Measurements from ENCODE around the gene PPP2R5C. TPM values are rescaled to one million over a fixed set of nuclear protein-coding genes. Genes with fewer than 3 reads are reported as not detected.

Gene PPP2R5C
- polyA plus RNA-seq, 1 donor from 2014 or later: 111 TPM

DNA sequence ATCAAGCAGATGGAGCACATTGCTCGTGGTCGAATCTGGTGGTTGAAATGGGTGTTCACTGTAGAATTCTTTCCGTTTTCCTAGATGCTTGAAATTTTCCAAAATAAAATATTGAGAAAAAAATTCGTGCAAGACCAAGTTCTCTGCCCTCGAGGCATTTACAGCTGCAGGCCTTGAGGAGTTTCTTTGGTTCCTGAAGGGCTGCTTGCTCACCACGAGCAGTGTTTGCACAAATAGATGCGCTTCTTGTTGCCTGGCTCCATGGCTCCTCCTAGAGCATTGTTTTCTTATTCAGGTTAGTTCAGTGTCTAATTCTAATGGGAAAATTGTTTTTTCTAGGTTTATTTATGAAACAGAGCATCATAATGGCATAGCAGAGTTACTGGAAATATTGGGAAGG is 128.4 kb downstream of the PPP2R5C start:
- no peak overlapping the region for H3K4me2 ChIP-seq (ENCODE audit: low read length)
- no peaks in the 10 kb centered on the region for H3F3A ChIP-seq (ENCODE audit: insufficient read depth, low read length, poor library complexity, severe bottlenecking)
- H3K36me3 ChIP-seq (ENCODE audit: insufficient read depth, low read length): peaks cover 4% of the 10 kb centered on the region
- H2AFZ ChIP-seq (ENCODE audit: low read depth, low read length): no peak overlapping the region
- H3K9me2 ChIP-seq (ENCODE audit: insufficient read depth, low read length): no peaks in the 10 kb centered on the region
- H3K9ac ChIP-seq (ENCODE audit: low read length): no peak overlapping the region
- H3K27ac ChIP-seq (ENCODE audit: low read length): no peak overlapping the region
- H4K20me1 ChIP-seq (ENCODE audit: insufficient read depth): no peaks in the 10 kb centered on the region
- H3K4me3 ChIP-seq (ENCODE audit: low read length): no peak overlapping the region
- H3K79me2 ChIP-seq (replicated peaks; ENCODE audit: insufficient read depth, low read length): no peaks in the 10 kb centered on the region
- no peaks in the 10 kb centered on the region for H3K9me3 ChIP-seq (ENCODE audit: low read length)
- no peaks in the 10 kb centered on the region for H3K27me3 ChIP-seq (ENCODE audit: insufficient read depth, low read depth, low read length)
- TF ChIP-seq, protein P1, sequence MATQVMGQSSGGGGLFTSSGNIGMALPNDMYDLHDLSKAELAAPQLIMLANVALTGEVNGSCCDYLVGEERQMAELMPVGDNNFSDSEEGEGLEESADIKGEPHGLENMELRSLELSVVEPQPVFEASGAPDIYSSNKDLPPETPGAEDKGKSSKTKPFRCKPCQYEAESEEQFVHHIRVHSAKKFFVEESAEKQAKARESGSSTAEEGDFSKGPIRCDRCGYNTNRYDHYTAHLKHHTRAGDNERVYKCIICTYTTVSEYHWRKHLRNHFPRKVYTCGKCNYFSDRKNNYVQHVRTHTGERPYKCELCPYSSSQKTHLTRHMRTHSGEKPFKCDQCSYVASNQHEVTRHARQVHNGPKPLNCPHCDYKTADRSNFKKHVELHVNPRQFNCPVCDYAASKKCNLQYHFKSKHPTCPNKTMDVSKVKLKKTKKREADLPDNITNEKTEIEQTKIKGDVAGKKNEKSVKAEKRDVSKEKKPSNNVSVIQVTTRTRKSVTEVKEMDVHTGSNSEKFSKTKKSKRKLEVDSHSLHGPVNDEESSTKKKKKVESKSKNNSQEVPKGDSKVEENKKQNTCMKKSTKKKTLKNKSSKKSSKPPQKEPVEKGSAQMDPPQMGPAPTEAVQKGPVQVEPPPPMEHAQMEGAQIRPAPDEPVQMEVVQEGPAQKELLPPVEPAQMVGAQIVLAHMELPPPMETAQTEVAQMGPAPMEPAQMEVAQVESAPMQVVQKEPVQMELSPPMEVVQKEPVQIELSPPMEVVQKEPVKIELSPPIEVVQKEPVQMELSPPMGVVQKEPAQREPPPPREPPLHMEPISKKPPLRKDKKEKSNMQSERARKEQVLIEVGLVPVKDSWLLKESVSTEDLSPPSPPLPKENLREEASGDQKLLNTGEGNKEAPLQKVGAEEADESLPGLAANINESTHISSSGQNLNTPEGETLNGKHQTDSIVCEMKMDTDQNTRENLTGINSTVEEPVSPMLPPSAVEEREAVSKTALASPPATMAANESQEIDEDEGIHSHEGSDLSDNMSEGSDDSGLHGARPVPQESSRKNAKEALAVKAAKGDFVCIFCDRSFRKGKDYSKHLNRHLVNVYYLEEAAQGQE (IDR thresholded peaks at IDR 0.05; ENCODE audit: borderline replicate concordance): no peak
- TF ChIP-seq SMC3 (conservative IDR thresholded peaks at IDR 0.05; ENCODE audit: poor library complexity) (no peak), RAD21 (conservative IDR thresholded peaks at IDR 0.05) (no peak), POLR2AphosphoS5 (IDR thresholded peaks at IDR 0.05) (no peak), EZH2 (IDR thresholded peaks at IDR 0.05; ENCODE audit: borderline replicate concordance, insufficient read depth, low read length, poor library complexity, severe bottlenecking) (no peak)

DNA sequence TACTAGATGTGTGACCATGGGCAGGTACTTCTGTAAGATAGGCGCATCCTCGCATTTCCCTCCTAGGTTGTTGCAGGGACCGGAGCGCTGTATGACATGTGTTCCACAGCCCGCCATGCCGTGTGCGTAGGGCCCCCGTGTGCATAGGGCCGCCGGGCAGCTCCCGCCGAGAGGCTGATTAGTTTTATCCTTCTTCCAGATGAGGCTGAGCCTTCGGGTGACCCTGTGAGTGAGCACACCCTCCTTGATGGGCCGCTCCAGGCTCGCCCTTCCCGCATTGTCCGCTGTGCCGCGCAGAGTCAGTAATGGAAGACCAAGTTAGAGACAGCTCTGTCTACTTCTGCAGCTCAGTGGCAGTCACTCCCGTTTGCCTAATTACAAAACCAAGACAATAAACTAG is 130.0 kb downstream of the PPP2R5C start:
- H3K9ac ChIP-seq (ENCODE audit: low read length): no peak overlapping the region
- H3K9me2 ChIP-seq (ENCODE audit: insufficient read depth, low read length): no peaks in the 10 kb centered on the region

DNA sequence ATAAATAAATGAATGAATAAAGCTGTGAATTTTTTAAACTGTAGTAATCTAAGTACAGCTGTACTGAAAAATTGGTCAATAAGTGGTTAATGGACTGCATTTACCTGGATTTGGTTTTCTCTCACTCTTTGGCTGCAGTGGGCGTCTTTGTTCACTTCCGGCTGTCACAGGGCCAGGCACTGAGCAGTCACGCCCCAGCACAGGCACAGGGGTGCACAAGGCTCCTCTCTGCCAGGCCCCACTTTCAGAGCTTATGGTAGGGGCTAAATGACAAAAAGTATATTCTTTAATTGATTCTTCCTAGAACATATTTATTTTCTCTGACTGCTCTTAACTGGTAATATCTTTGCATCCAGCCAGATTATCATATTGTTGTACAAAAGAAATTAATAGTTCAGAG is 132.2 kb downstream of the PPP2R5C start:
- H3K9ac ChIP-seq (ENCODE audit: low read length): no peak overlapping the region
- no peaks in the 10 kb centered on the region for H3K36me3 ChIP-seq (ENCODE audit: insufficient read depth, low read length)
- no peaks in the 10 kb centered on the region for H3K27me3 ChIP-seq (ENCODE audit: insufficient read depth, low read depth, low read length)
- no peaks in the 10 kb centered on the region for H3K79me2 ChIP-seq (replicated peaks; ENCODE audit: insufficient read depth, low read length)
- no peak overlapping the region for H3K4me2 ChIP-seq (ENCODE audit: low read length)
- no peak overlapping the region for H2AFZ ChIP-seq (ENCODE audit: low read depth, low read length)
- H3K4me3 ChIP-seq (ENCODE audit: low read length): no peak overlapping the region
- no peaks in the 10 kb centered on the region for H3F3A ChIP-seq (ENCODE audit: insufficient read depth, low read length, poor library complexity, severe bottlenecking)
- TF ChIP-seq POLR2AphosphoS5 (IDR thresholded peaks at IDR 0.05) (no peak), MXI1 (conservative IDR thresholded peaks at IDR 0.05; ENCODE audit: poor library complexity, severe bottlenecking) (no peak)
- no peaks in the 10 kb centered on the region for H3K9me2 ChIP-seq (ENCODE audit: insufficient read depth, low read length)
- no peak overlapping the region for H3K27ac ChIP-seq (ENCODE audit: low read length)
- no peaks in the 10 kb centered on the region for H4K20me1 ChIP-seq (ENCODE audit: insufficient read depth)
- no peaks in the 10 kb centered on the region for H3K9me3 ChIP-seq (ENCODE audit: low read length)

More for the DNA sequence above, 130.0 kb downstream of the PPP2R5C start:
- TF ChIP-seq POLR2AphosphoS5 (IDR thresholded peaks at IDR 0.05): no peak
- Histone ChIP-seq H3K79me2 (replicated peaks; ENCODE audit: insufficient read depth, low read length) (no peaks in the 10 kb centered on the region), H3K36me3 (ENCODE audit: insufficient read depth, low read length) (peaks cover 4% of the 10 kb centered on the region), H3K27me3 (ENCODE audit: insufficient read depth, low read depth, low read length) (no peaks in the 10 kb centered on the region), H3K4me2 (ENCODE audit: low read length) (no peak overlapping the region), H3F3A (ENCODE audit: insufficient read depth, low read length, poor library complexity, severe bottlenecking) (no peaks in the 10 kb centered on the region), H4K20me1 (ENCODE audit: insufficient read depth) (no peaks in the 10 kb centered on the region), H2AFZ (ENCODE audit: low read depth, low read length) (no peak overlapping the region), H3K4me3 (ENCODE audit: low read length) (no peak overlapping the region), H3K9me3 (ENCODE audit: low read length) (no peaks in the 10 kb centered on the region), H3K27ac (ENCODE audit: low read length) (no peak overlapping the region)
